ENCODE measurements around the gene CCDC9B.

CCDC9B gene

DNA sequence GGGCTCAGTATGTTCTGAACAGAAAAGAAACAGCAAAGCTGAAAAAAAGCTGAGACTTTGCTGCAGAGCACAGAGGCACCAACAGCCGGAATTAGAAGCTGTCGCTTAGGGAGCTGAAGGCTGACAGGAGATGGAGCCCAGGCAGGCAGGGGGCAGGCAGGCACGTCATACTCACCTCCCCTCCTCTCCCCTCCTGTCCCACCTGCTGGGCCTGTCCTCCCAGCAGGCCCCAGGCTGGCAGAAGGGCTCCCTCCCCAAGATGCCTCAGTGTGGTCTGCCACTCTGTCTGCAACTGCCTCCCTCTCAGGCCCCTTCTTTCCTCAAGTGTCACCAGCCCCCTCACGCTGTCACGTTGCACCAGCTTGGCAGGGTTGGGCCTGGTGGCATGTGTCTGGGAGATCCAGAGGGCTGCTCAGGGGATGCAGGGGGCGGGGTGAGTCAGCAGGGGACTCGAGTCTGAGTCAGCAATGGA lies 54.6 kb downstream of the CCDC9B start:
- DNase-seq (ENCODE audit: low read depth): no peak
- no peak overlapping the region for H3K4me3 ChIP-seq (replicated peaks; ENCODE audit: low read depth, low read length)
- TF ChIP-seq, protein P1, sequence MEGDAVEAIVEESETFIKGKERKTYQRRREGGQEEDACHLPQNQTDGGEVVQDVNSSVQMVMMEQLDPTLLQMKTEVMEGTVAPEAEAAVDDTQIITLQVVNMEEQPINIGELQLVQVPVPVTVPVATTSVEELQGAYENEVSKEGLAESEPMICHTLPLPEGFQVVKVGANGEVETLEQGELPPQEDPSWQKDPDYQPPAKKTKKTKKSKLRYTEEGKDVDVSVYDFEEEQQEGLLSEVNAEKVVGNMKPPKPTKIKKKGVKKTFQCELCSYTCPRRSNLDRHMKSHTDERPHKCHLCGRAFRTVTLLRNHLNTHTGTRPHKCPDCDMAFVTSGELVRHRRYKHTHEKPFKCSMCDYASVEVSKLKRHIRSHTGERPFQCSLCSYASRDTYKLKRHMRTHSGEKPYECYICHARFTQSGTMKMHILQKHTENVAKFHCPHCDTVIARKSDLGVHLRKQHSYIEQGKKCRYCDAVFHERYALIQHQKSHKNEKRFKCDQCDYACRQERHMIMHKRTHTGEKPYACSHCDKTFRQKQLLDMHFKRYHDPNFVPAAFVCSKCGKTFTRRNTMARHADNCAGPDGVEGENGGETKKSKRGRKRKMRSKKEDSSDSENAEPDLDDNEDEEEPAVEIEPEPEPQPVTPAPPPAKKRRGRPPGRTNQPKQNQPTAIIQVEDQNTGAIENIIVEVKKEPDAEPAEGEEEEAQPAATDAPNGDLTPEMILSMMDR (IDR thresholded peaks at IDR 0.05; ENCODE audit: low read length, missing control alignments): no peak

DNA sequence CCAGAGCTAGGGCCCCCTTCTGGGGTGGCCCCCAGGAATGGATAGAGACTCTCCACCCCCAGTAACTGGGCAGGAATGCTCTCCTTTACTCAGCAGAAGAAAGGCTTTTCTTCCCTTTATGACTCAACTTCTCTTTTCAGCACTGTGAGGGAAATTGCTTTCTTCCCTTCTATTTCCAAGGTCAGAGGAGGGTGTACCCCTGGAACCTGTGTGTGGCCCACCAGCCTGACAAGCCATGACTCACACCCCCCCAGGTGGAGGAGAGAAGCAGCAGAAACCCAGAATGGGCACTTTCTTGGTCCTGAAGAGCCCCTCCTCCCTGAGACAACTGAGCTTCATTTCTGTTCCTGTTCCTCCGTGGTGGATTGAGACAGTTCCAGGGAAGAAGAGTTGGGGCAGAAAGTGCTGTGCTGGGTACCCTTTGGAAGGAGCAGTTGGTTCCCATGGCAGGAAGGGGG lies 55.2 kb downstream of the CCDC9B start:
- no peak for DNase-seq (ENCODE audit: low read depth)
- no peak overlapping the region for H3K4me3 ChIP-seq (replicated peaks; ENCODE audit: low read depth, low read length)
- TF ChIP-seq, protein P1 (IDR thresholded peaks at IDR 0.05; ENCODE audit: low read length, missing control alignments): no peak

DNA sequence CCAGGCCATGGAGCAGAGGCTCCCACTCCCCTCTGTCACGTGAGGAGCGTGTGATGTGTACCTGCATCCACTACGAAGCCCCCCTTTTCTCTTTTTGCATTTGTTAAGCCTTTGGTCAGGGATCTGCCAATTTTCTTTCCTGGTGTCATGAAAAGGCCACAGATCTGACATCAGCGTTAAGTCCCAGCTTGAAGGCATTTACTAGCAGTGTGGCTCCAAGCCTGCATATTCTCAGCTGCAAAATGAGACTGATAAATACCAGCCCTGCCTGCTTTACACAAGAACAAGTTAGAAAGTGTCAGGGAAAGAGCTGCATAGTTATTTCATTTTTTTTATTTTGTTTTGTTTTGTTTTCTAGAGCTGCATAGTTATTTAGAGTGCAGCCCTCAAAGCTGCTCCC lies 55.6 kb downstream of the CCDC9B start:
- DNase-seq (ENCODE audit: low read depth): no peak
- TF ChIP-seq, protein P1 (IDR thresholded peaks at IDR 0.05; ENCODE audit: low read length, missing control alignments): no peak

DNA sequence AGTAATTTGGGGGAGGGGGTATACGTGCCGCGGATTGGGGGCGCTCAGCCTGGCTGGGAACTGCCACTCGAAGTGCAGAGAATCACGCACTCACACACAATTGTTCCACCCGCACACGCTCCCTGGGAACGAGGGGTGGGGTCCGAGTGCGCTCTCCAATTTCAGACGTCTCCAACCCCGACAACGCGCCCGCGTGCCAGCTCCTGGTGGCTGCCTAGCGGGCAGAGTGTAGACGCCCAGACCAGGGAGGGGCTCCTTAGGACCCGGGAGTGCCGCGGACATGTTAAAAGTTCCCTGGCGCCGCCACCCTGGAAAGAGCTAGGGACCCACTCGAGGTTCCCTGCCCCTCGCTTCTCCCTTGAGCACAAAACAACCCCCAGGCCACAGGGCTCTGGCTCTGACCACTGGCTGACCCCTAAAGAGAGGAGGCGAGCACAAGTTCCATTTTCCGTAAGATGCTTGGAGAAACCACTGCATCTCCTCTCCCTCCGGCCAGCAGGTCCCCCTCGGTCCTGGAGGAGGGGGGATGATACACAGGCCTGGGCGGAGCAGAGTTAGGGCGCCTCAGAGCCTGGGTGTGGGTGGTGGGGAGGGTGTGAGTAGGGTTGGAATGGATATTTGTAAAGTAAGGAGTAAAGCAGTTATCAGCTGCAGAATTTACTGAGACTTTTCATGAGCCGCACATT lies 57.0 kb downstream of the CCDC9B start:
- DNase-seq (ENCODE audit: low read depth): no peak
- TF ChIP-seq, protein P1 (IDR thresholded peaks at IDR 0.05; ENCODE audit: low read length, missing control alignments): no peak
- H3K4me3 ChIP-seq (replicated peaks; ENCODE audit: low read depth, low read length): no peak overlapping the region

More for the DNA sequence above, 55.6 kb downstream of the CCDC9B start:
- H3K4me3 ChIP-seq (replicated peaks; ENCODE audit: low read depth, low read length): no peak overlapping the region

DNA sequence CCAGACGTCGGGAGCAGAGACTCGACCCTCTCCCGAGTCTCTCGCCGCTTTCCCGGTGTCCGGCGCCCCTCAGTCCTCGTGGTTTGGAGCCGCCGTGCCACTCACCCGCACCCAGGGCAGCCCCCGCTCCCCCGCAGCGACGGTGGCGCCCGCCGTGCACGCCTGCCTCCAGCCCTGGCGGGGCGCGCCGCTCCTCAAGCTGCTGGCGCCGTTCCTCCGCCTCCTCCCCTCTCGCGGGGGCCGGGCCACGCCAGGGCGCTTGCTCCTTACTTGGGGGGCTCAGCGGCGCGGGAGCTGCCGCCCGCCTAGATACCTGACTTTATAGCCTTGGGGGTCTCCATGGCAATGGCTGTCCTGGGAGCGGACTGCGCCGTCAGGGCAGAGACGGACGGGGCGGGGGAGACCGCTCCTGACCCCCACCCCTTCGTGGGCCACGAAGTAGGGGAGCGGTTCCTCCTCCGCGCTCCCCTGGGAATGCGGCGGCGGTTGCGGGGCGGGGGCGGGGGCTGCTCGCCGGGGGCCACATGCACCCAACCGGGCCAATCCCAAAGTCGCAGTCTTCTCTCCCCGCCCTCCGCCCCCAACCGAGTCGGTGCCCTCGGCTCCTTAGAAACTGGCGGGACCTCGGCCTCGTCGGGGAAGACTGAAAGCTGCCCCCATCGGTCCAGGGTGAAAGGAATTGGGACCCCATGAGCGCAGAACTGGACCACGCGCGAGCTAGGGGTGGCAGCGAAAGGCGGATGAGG lies 57.7 kb downstream of the CCDC9B start, which contains the start of gene ANKRD63:
TSS of gene ANKRD63 (minus strand) at position 196 of the 746 bp plus-strand sequence. CDS start 478 bp downstream, outside the sequence.
- no peak for DNase-seq (ENCODE audit: low read depth)
- peak within 1 kb of the TSS; percentile 21 for H3K4me3 ChIP-seq (replicated peaks; ENCODE audit: low read depth, low read length)
- TF ChIP-seq, protein P1 (IDR thresholded peaks at IDR 0.05; ENCODE audit: low read length, missing control alignments): no peak

DNA sequence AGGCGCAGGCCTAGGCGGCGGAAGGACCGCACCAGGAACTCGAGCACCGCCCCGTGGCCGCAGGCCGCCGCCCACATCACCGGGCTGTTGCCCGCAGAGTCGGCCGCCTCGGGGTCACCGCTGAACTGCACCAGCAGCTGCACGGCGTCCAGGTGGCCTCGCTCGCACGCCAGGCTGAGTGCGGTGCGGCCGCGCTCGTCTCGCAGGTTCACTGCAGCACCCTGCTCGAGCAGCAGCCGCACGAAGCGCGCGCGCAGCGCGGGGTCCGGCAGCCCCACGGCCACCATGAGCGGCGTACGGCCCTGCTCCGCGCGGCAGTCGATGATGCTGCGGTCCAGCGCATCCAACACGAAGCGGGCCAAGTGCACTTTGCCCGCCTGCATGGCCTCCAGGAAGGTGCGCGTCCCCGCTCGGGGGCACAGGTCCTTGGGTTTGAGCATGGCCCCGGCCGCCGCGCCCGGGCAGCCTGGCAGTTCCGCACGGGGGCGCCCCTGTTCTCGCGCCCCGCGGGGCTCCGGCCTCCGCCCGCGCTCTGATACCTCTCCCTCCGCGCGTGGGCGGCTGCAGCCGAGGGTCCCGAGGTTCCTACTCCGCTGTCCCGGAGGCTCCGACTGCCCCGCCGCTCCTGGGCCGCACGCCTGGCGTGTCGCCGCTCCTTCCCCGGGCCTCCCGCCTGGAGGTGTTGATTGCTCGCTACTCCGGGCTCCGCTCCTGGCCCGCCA lies 58.4 kb downstream of the CCDC9B start:
- TF ChIP-seq, protein P1 (IDR thresholded peaks at IDR 0.05; ENCODE audit: low read length, missing control alignments): no peak
- peak overlapping the region; percentile 21 for H3K4me3 ChIP-seq (replicated peaks; ENCODE audit: low read depth, low read length)
- no peak for DNase-seq (ENCODE audit: low read depth)
